ENCODE results near the gene BBOF1.

The BBOF1 gene

GRCh38 chr14:74029136-74029535 lies 10.0 kb downstream of the BBOF1 start:
- no peak for DNase-seq

- no peak for DNase-seq
Measured at GRCh38 chr14:74034572-74034971, 15.4 kb downstream of the BBOF1 start.

- no peak for DNase-seq
Measured at GRCh38 chr14:74035556-74035955, 16.4 kb downstream of the BBOF1 start.

- peak; percentile 37 for DNase-seq
Measured at GRCh38 chr14:74038020-74038859, 19.1 kb downstream of the BBOF1 start.

GRCh38 chr14:74042296-74042695 lies 23.1 kb downstream of the BBOF1 start:
- no peak for DNase-seq

GRCh38 chr14:74045522-74045921 lies 26.4 kb downstream of the BBOF1 start:
- DNase-seq: no peak

- DNase-seq: no peak
Measured at GRCh38 chr14:74048281-74048680, 29.1 kb downstream of the BBOF1 start.

GRCh38 chr14:74049876-74050495 lies 30.8 kb downstream of the BBOF1 start:
- DNase-seq: no peak

- no peak for DNase-seq
Measured at GRCh38 chr14:74062809-74063150, 43.6 kb downstream of the BBOF1 start.

GRCh38 chr14:74064426-74064825 lies 45.3 kb downstream of the BBOF1 start:
- DNase-seq: no peak

- no peak for DNase-seq
Measured at GRCh38 chr14:74064883-74065282, 45.7 kb downstream of the BBOF1 start.

GRCh38 chr14:74065746-74066575 lies 46.8 kb downstream of the BBOF1 start:
- no peak for DNase-seq

- DNase-seq: no peak
Measured at GRCh38 chr14:74077401-74077800, 58.3 kb downstream of the BBOF1 start.

- DNase-seq: no peak
Measured at GRCh38 chr14:74080820-74081460, 61.8 kb downstream of the BBOF1 start.

GRCh38 chr14:74081491-74081890 lies 62.3 kb downstream of the BBOF1 start:
- DNase-seq: no peak

- DNase-seq: no peak
Measured at GRCh38 chr14:74083161-74083560, 64.0 kb downstream of the BBOF1 start.

- DNase-seq: no peak
Measured at GRCh38 chr14:74083784-74084276, 64.7 kb downstream of the BBOF1 start.

GRCh38 chr14:74084277-74085046 lies 65.3 kb downstream of the BBOF1 start, which contains the start of the genes ALDH6A1 and LIN52:
TSS of gene ALDH6A1 (minus strand) at chr14:74084453. CDS start at chr14:74084394, 59 bp downstream.
TSS of gene LIN52 (plus strand) at chr14:74084956. CDS start at chr14:74084975, 19 bp downstream.
- DNase-seq: peak; percentile 99

GRCh38 chr14:74085047-74085637 lies 66.0 kb downstream of the BBOF1 start:
- DNase-seq: no peak

- DNase-seq: no peak
Measured at GRCh38 chr14:74085828-74086227, 66.7 kb downstream of the BBOF1 start.

GRCh38 chr14:74089251-74090020 lies 70.3 kb downstream of the BBOF1 start:
- DNase-seq: no peak
